HEK293 (cell line): ENCODE results near the gene GIMAP5.

ENCODE experiments used
- CTCF ChIP-seq: fragments of 450-650 bp; formaldehyde crosslinking; IDR thresholded peaks from 2 replicates; pipeline ENCODE4 v1.5.1; 2016; ENCODE audit warnings: missing biosample characterization, missing genetic modification characterization
- ELK4 ChIP-seq: IDR thresholded peaks from 2 replicates; pipeline ENCODE4 v1.6.1; 2011; ENCODE audit warnings: mild to moderate bottlenecking, low read depth, low read length, borderline replicate concordance
- KLF17 ChIP-seq: fragments of 450-650 bp; formaldehyde crosslinking; IDR thresholded peaks from 2 replicates; pipeline ENCODE4 v1.5.1; 2016; ENCODE audit warnings: missing biosample characterization, missing genetic modification characterization
- REST ChIP-seq: fragments of 450-650 bp; formaldehyde crosslinking; IDR thresholded peaks from 2 replicates; pipeline ENCODE4 v1.5.1; 2016; ENCODE audit warnings: missing biosample characterization, missing genetic modification characterization
- ZFP37 ChIP-seq: fragments of 450-650 bp; formaldehyde crosslinking; IDR thresholded peaks from 2 replicates; pipeline ENCODE4 v1.5.1; 2016; ENCODE audit warnings: missing biosample characterization, missing genetic modification characterization
- ZNF221 ChIP-seq: fragments of 450-650 bp; formaldehyde crosslinking; IDR thresholded peaks from 2 replicates; pipeline ENCODE4 v1.5.1; 2017; ENCODE audit warnings: missing biosample characterization, missing genetic modification characterization, borderline replicate concordance
- ZNF449 ChIP-seq: fragments of 450-650 bp; formaldehyde crosslinking; IDR thresholded peaks from 2 replicates; pipeline ENCODE4 v1.5.1; 2017; ENCODE audit warnings: missing biosample characterization, mild to moderate bottlenecking, missing genetic modification characterization, moderate library complexity
- ZNF629 ChIP-seq: fragments of 450-650 bp; formaldehyde crosslinking; IDR thresholded peaks from 2 replicates; pipeline ENCODE4 v1.5.1; 2017; ENCODE audit warnings: missing biosample characterization, missing genetic modification characterization
- ZNF658 ChIP-seq: fragments of 450-650 bp; formaldehyde crosslinking; IDR thresholded peaks from 2 replicates; pipeline ENCODE4; 2016; ENCODE audit warnings: missing biosample characterization, missing genetic modification characterization

- TF ChIP-seq REST (tag by site-specific recombination) (no peak), KLF17 (no peak), ZNF221 (tag by site-specific recombination) (no peak), CTCF (tag by site-specific recombination) (no peak), ZNF449 (tag by site-specific recombination) (no peak), ZNF658 (tag by site-specific recombination) (no peak), ZNF629 (tag by site-specific recombination) (no peak), ELK4 (no peak), ZFP37 (tag by site-specific recombination) (no peak)
Measured at GRCh38 chr7:150717814-150718420, 19.3 kb upstream of the GIMAP5 start.
